Lower leg skin (tissue), 3 donors: ENCODE measurements around the gene CD81.

ENCODE experiments used
- CTCF ChIP-seq, 3 donors: fragments of 450-650 bp; IDR thresholded peaks; one replicate each; pipeline ENCODE4 v1.5.1; 2016; ENCODE audit warnings: antibody characterized with exemption in 3 of 3, mild to moderate bottlenecking in 3 of 3, moderate library complexity in 2 of 3
- POLR2A ChIP-seq, 2 donors: fragments of 450-650 bp; IDR thresholded peaks; one replicate each; pipeline ENCODE4 v1.6.1; 2016 to 2017; ENCODE audit warnings: antibody characterized with exemption in 2 of 2, mild to moderate bottlenecking in 1 of 2, moderate library complexity in 1 of 2

GRCh38 chr11:2363577-2364370 is 13.3 kb upstream of the CD81 start:
- TF ChIP-seq CTCF (IDR thresholded peaks at IDR 0.05): no peak
- no peak for TF ChIP-seq POLR2A (IDR thresholded peaks at IDR 0.05)
